HepG2 (cell line): Measurements from ENCODE around the gene TMEM255B. TPM values are rescaled to one million over a fixed set of nuclear protein-coding genes. Genes with fewer than 3 reads are reported as not detected.

Source experiments
- ATAC-seq: fragments of 200-7000 bp; cut with Tn5 transposase; 3 replicates; pipeline ENCODE4 v1.9.1; 2020; ENCODE audit warnings: mild to moderate bottlenecking, moderate library complexity
- BruUV-seq: library from RNA; stranded (reverse); fragments of 400-500 nt; replicated peaks from 2 replicates; lab custom pipeline; 2021; lab: Mats Ljungman, UMichigan
- CTCF ChIA-PET: fragments of 300-600 bp; formaldehyde crosslinking; extraction: SDS; loops from one replicate; lab custom pipeline; 2021; ENCODE audit warnings: low total read pairs, inconsistent platforms, low intra/inter-chr PET ratio; lab: Yijun Ruan, JAX
- POLR2A ChIA-PET: fragments of 350-600 bp; sonication (Branson Sonifier 250); formaldehyde crosslinking; loops from one replicate; lab custom pipeline; 2020; ENCODE audit warnings: antibody characterized with exemption, inconsistent platforms; lab: Yijun Ruan, JAX
- DNase-seq: peaks from one replicate; pipeline ENCODE4 v3.0.0-alpha.2; 2015; ENCODE audit warnings: low spot score
- FAIRE-seq: peaks from 3 replicates; lab custom pipeline; 2011; peaks lifted over from hg19 to GRCh38; lab: Jason Lieb, UNC
- H2AFZ ChIP-seq: one replicate; pipeline ENCODE4 v1.6.1; 2011; ENCODE audit warnings: low read length, inconsistent platforms
- H3K27ac ChIP-seq: fragments of 300-600 bp; 3 replicates; pipeline ENCODE4 v1.8.0; 2011; ENCODE audit warnings: mixed run types, mild to moderate bottlenecking, mixed read lengths, low read length, inconsistent platforms; ENCODE audit not compliant: insufficient read depth; ENCODE audit errors: extremely low read length
- H3K27me3 ChIP-seq, 2 experiments: fragments of 200-600 bp in 1 of 2; 2 replicates in 1 of 2; 3 replicates in 1 of 2; pipeline versions ENCODE4 v1.6.0 to v1.8.0; 2011; ENCODE audit warnings: low read length in 2 of 2, mild to moderate bottlenecking in 2 of 2, moderate library complexity in 2 of 2, inconsistent platforms in 1 of 2; ENCODE audit not compliant: insufficient read depth in 2 of 2, control insufficient read depth in 1 of 2
- H3K36me3 ChIP-seq, 2 experiments: fragments of 200-600 bp in 1 of 2; replicated peaks in 1 of 2; 2 replicates in 1 of 2; 3 replicates in 1 of 2; pipeline versions ENCODE4 v1.5.1 to v1.8.0; 2011; ENCODE audit warnings: low read length in 2 of 2, inconsistent platforms in 1 of 2; ENCODE audit not compliant: insufficient read depth in 2 of 2, control insufficient read depth in 1 of 2
- H3K4me1 ChIP-seq: 2 replicates; pipeline ENCODE4 v1.5.1; 2012; ENCODE audit warnings: low read length, inconsistent platforms; ENCODE audit not compliant: insufficient read depth
- H3K4me2 ChIP-seq: 2 replicates; pipeline ENCODE4 v1.6.0; 2011; ENCODE audit warnings: low read depth, low read length, inconsistent platforms
- H3K4me3 ChIP-seq, 3 experiments: fragments of 200-600 bp in 1 of 3; sonication (generic), shearing (Covaris generic) in 1 of 3; replicated peaks in 1 of 3; 2 replicates each; pipeline ENCODE4 v1.5.1; 2011 to 2016; ENCODE audit warnings: low read length in 3 of 3, inconsistent platforms in 2 of 3, low read depth in 2 of 3, mild to moderate bottlenecking in 2 of 3, control low read depth in 1 of 3, mixed read lengths in 1 of 3; ENCODE audit not compliant: insufficient read depth in 1 of 3
- H3K79me2 ChIP-seq: one replicate; pipeline ENCODE4 v1.6.1; 2011; ENCODE audit warnings: low read length, inconsistent platforms; ENCODE audit not compliant: insufficient read depth
- H3K9ac ChIP-seq: 2 replicates; pipeline ENCODE4 v1.6.0; 2011; ENCODE audit warnings: mild to moderate bottlenecking, low read depth, low read length, inconsistent platforms; ENCODE audit not compliant: insufficient read depth
- H3K9me3 ChIP-seq: 2 replicates; pipeline ENCODE4 v1.5.1; 2012; ENCODE audit warnings: mild to moderate bottlenecking, low read length
- H4K20me1 ChIP-seq: 2 replicates; pipeline ENCODE4 v1.6.0; 2011; ENCODE audit warnings: inconsistent platforms, mild to moderate bottlenecking, low read length, moderate library complexity; ENCODE audit not compliant: insufficient read depth
- CBX1 ChIP-seq: IDR thresholded peaks from one replicate; pipeline ENCODE4 v1.6.1; 2016; ENCODE audit warnings: antibody characterized with exemption, low read depth
- FOXA1 ChIP-seq, 2 experiments: fragments of 450-650 bp in 1 of 2; sonication (generic) in 1 of 2; formaldehyde crosslinking in 1 of 2; IDR thresholded peaks; 2 replicates each; pipeline versions ENCODE4 v1.4.0 to v1.6.1; 2016 to 2020; ENCODE audit warnings: missing genetic modification reagents in 1 of 2
- HNF4A ChIP-seq: sonication (generic); formaldehyde crosslinking; IDR thresholded peaks from 2 replicates; pipeline ENCODE4 v1.4.0; 2020; ENCODE audit warnings: missing genetic modification reagents
- ZBTB1 ChIP-seq: sonication (generic); formaldehyde crosslinking; IDR thresholded peaks from 2 replicates; pipeline ENCODE4 v1.4.0; 2020; ENCODE audit warnings: missing genetic modification reagents, borderline replicate concordance
- ZNF256 ChIP-seq: sonication (generic); formaldehyde crosslinking; conservative IDR thresholded peaks from 2 replicates; pipeline ENCODE4 v1.4.0; 2020; ENCODE audit warnings: missing genetic modification reagents
- ZNF263 ChIP-seq: sonication (generic); formaldehyde crosslinking; IDR thresholded peaks from 2 replicates; pipeline ENCODE4 v1.4.0; 2020; ENCODE audit warnings: missing genetic modification reagents
- ZNF816 ChIP-seq: sonication (generic); formaldehyde crosslinking; IDR thresholded peaks from 2 replicates; pipeline ENCODE4 v1.8.0; 2022; ENCODE audit warnings: missing genetic modification reagents, mild to moderate bottlenecking, borderline replicate concordance
- WGBS: methylation state at CpG from one replicate; pipeline ENCODE4 v1.1.6; 2017; ENCODE audit warnings: low lambda C conversion rate; 5-methylcytosine and 5-hydroxymethylcytosine counted together
- in situ Hi-C: cut with HindIII; loops from 2 replicates; pipeline ENCODE4 v1.10.0; 2017; ENCODE audit warnings: low pct_unique_long_range_greater_than_20kb; ENCODE audit not compliant: extremely low pct_ligation_motif_present
- intact Hi-C: fragments of 100-400 bp; cut with micrococcal nuclease; formaldehyde crosslinking; loops from one replicate; pipeline ENCODE4 v1.10.0; 2022; ENCODE audit not compliant: unreplicated experiment
- polyA plus RNA-seq, 8 experiments: library from polyadenylated mRNA; depleted of rRNA in 3 of 8; stranded (reverse) in 7 of 8; unstranded in 1 of 8; fragments of >200 nt; fragmentation: Illumina TruSeq in 4 of 8; extraction: Trizol in 4 of 8; gene quantifications; 2 replicates each; pipeline versions ENCODE4 v1.2.1 to v1.2.3, GENCODE V29; 2011 to 2016; ENCODE audit warnings: low read depth in 4 of 8, missing spikeins in 1 of 8, mixed read lengths in 1 of 8; ENCODE audit not compliant: insufficient read depth in 1 of 8
- total RNA-seq, 5 experiments: library from RNA; depleted of rRNA; stranded (reverse); fragments of >200 nt; fragmentation: Illumina TruSeq; extraction: Trizol; gene quantifications; 2 replicates each; pipeline ENCODE4 v1.2.3, GENCODE V29; 2016; ENCODE audit warnings: low read depth in 1 of 5

TMEM255B gene
- total and polyA plus RNA-seq, 2 of the 13 experiments (the other 11 are each of a cell fraction or from before 2014, with no cell fraction given) = not detected

DNA sequence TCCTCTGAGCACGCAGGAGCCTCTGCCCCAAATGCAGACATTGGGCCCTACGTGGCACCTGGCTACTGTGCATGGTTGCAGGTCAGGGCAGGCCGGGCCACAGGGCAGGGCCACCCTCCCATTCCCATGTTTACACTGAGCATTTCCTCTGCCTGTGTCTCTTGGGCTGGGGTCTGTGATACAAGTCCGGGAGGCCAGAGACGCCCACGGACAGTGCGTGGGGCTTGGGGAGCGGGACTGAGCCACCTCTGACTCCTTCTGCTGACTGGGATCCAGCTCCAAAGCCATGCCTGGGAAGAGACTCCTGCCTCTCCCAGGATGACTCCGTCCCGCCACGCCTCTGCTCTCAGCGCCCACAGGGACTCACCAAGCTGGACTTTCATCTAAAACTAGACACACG, 86.0 kb downstream of the TMEM255B start (continued):
- peak; percentile 38; the same call in 1 of the 2 replicates for TF ChIP-seq ZNF263 (CRISPR knock-in tag)
- no peak for TF ChIP-seq FOXA1 (IDR thresholded peaks at IDR 0.05)
- TF ChIP-seq FOXA1 (CRISPR knock-in tag; IDR thresholded peaks at IDR 0.05) = 0 out of 2 replicates have a peak, but pooled peaks have one; percentile 44
- peak; percentile 40 for TF ChIP-seq HNF4A (CRISPR knock-in tag)
- TF ChIP-seq ZNF256 (CRISPR knock-in tag) = no peak

DNA sequence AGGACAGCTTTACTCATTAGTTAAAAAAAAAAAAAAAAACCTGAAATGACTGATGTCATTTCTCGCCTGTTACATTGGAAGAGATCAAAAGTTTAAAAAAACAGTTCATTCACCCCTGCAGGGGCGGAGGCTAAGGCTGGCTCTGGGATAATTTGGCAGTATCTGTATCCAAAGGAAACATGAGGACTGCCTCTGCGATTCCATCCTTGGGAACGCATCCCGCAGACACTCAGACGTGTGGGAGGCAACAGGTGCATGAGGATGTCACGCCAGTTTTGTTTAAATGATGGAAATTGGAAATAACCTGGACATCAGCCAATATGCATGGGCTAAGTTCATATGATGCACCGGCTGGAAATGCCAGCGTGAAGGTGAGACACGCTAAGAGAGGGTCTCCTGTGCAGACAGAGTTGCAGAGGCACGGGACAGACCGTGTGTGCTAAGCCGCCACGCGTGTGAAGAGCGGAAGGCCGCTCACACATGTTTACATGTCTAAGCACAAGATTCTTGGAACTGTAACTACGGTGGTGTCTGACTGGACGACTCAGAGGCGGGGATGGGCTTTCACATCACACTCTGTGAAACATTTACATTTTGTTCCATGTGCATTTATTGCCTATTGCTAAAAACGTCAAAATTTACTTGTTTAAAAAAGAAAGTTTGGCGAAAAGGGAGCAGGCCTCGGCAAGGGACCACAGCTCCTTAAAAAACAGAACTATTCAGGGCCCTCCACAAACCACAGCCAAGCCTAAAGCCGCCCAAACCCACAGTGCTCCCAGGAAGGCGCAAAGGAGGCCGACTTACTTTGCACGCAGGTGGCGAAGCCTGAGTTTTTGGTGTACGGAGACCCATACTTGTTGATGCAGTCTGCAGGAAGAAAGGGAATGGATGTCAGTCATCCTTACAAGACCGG, 87.0 kb downstream of the TMEM255B start:
- Histone ChIP-seq H3K79me2 (no peaks in the 10 kb centered on the region), H4K20me1 (no peaks in the 10 kb centered on the region), H3K27me3 (no peaks in the 10 kb centered on the region; a peak in 1 of 5 replicates)
- TF ChIP-seq ZNF816 = no peak
- no peak for TF ChIP-seq CBX1
- TF ChIP-seq ZBTB1 (CRISPR knock-in tag) = no peak
- TF ChIP-seq, all 625 proteins: peak for 0
- H3K9ac ChIP-seq = no peak overlapping the region
- H3K27ac ChIP-seq = no peak overlapping the region
- in situ Hi-C loops = no loop called here
- 82% methylated on average over 30 of the region's 30 CpGs for WGBS
- CTCF ChIA-PET = no interaction called here
- POLR2A ChIA-PET = no interaction called here
- ATAC-seq (no peak), FAIRE-seq (no peak), DNase-seq (no peak)
- no peak overlapping the region for H3K4me2 ChIP-seq
- BruUV-seq = no TSS peak
- H3K9me3 ChIP-seq = no peaks in the 10 kb centered on the region
- H3K4me1 ChIP-seq = peaks cover 14% of the 10 kb centered on the region
- no peak overlapping the region for H3K4me3 ChIP-seq
- H2AFZ ChIP-seq = no peak overlapping the region
- intact Hi-C loops = no loop called here
- H3K36me3 ChIP-seq = no peaks in the 10 kb centered on the region
